PC-3 (cell line): ENCODE data around the gene GDPD5. TPM values are rescaled to one million over a fixed set of nuclear protein-coding genes. Genes with fewer than 3 reads are reported as not detected.

Experiments used
- ATAC-seq: fragments of 200-7000 bp; cut with Tn5 transposase; 2 replicates; pipeline ENCODE4 v1.9.1; 2020; ENCODE audit warnings: mild to moderate bottlenecking, moderate library complexity
- BruUV-seq: library from RNA; stranded (reverse); fragments of 400-500 nt; replicated peaks from 2 replicates; lab custom pipeline; 2021; lab: Mats Ljungman, UMichigan
- CTCF ChIA-PET: fragments of 300-600 bp; sonication (Branson Sonifier 250); formaldehyde crosslinking; loops from one replicate; lab custom pipeline; 2022; ENCODE audit warnings: antibody characterized with exemption; lab: Charles Lee
- POLR2A ChIA-PET: fragments of 300-600 bp; sonication (Branson Sonifier 250); formaldehyde crosslinking; loops from one replicate; lab custom pipeline; 2022; ENCODE audit warnings: antibody characterized with exemption; ENCODE audit not compliant: unreplicated experiment; lab: Charles Lee
- DNase-seq: peaks from one replicate; pipeline ENCODE4 v3.0.0-alpha.2; 2015
- H2AFZ ChIP-seq: fragments of 300-600 bp; sonication (generic); 2 replicates; pipeline ENCODE4 v1.6.0; 2016; ENCODE audit warnings: antibody characterized with exemption, low read length
- H3F3A ChIP-seq: fragments of 300-600 bp; sonication (generic); one replicate; pipeline ENCODE4 v1.6.0; 2017; ENCODE audit warnings: antibody characterized with exemption, low read length, control low read depth, mild to moderate bottlenecking; ENCODE audit not compliant: unreplicated experiment
- H3K27ac ChIP-seq: fragments of 300-600 bp; sonication (generic); 2 replicates; pipeline ENCODE4 v1.5.1; 2016; ENCODE audit warnings: mild to moderate bottlenecking, low read length
- H3K27me3 ChIP-seq: fragments of 300-600 bp; sonication (generic); 2 replicates; pipeline ENCODE4 v1.6.1; 2016; ENCODE audit warnings: low read length, mixed read lengths
- H3K36me3 ChIP-seq: fragments of 300-600 bp; sonication (generic); 2 replicates; pipeline ENCODE4 v1.6.1; 2016; ENCODE audit warnings: low read depth, mixed run types, low read length, mixed read lengths
- H3K4me1 ChIP-seq: fragments of 300-600 bp; sonication (generic); 2 replicates; pipeline ENCODE4 v1.5.1; 2016; ENCODE audit warnings: low read length; ENCODE audit not compliant: insufficient read depth
- H3K4me2 ChIP-seq: fragments of 300-600 bp; sonication (generic); 2 replicates; pipeline ENCODE4 v1.6.0; 2016; ENCODE audit warnings: low read length
- H3K4me3 ChIP-seq: fragments of 300-600 bp; sonication (generic); 2 replicates; pipeline ENCODE4 v1.5.1; 2016; ENCODE audit warnings: mild to moderate bottlenecking, low read length, mixed read lengths
- H3K79me2 ChIP-seq: fragments of 300-600 bp; sonication (generic); 2 replicates; pipeline ENCODE4 v1.6.1; 2017; ENCODE audit warnings: low read length, mixed read lengths
- H3K9ac ChIP-seq: fragments of 300-600 bp; sonication (generic); 2 replicates; pipeline ENCODE4 v1.6.0; 2016; ENCODE audit warnings: mild to moderate bottlenecking, low read length
- H3K9me2 ChIP-seq: fragments of 300-600 bp; sonication (generic); replicated peaks from 2 replicates; pipeline ENCODE4 v1.6.1; 2016; ENCODE audit warnings: mixed run types, low read length, mixed read lengths
- H3K9me3 ChIP-seq: fragments of 300-600 bp; sonication (generic); 2 replicates; pipeline ENCODE4 v1.6.1; 2016; ENCODE audit warnings: low read length, mixed read lengths
- H4K20me1 ChIP-seq: fragments of 300-600 bp; sonication (generic); 2 replicates; pipeline ENCODE4 v1.6.1; 2016; ENCODE audit warnings: low read length, mixed read lengths
- CTCF ChIP-seq: fragments of 300-600 bp; sonication (generic); conservative IDR thresholded peaks from 2 replicates; pipeline ENCODE4 v1.5.1; 2017; ENCODE audit warnings: antibody characterized with exemption, low read depth, mild to moderate bottlenecking, low read length
- EZH2 ChIP-seq: fragments of 300-600 bp; sonication (generic); IDR thresholded peaks from one replicate; pipeline ENCODE4 v1.6.1; 2017; ENCODE audit warnings: antibody characterized with exemption, mild to moderate bottlenecking, low read length; ENCODE audit not compliant: unreplicated experiment
- EZH2phosphoT487 ChIP-seq: fragments of 300-600 bp; sonication (generic); IDR thresholded peaks from 2 replicates; pipeline ENCODE4 v1.6.1; 2018; ENCODE audit warnings: mild to moderate bottlenecking, antibody characterized with exemption, low read length, borderline replicate concordance
- intact Hi-C: fragments of 100-400 bp; cut with micrococcal nuclease; formaldehyde crosslinking; loops from 2 replicates; pipeline ENCODE4 v1.9.0; 2023
- total RNA-seq: library from RNA; depleted of rRNA; stranded (reverse); fragments of >200 nt; gene quantifications from 2 replicates; pipeline ENCODE4 v1.2.3, GENCODE V29; 2014

The GDPD5 gene
- total RNA-seq, 1 experiment from 2014 or later: 21.4 TPM

- Histone ChIP-seq H3K9me2 (no peaks in the 10 kb centered on the region), H3F3A (peaks cover 6% of the 10 kb centered on the region), H3K9me3 (no peaks in the 10 kb centered on the region), H3K27me3 (no peaks in the 10 kb centered on the region), H4K20me1 (no peaks in the 10 kb centered on the region), H2AFZ (no peak overlapping the region), H3K36me3 (no peaks in the 10 kb centered on the region), H3K27ac (no peak overlapping the region), H3K4me2 (no peak overlapping the region), H3K4me1 (peaks cover 29% of the 10 kb centered on the region), H3K79me2 (no peaks in the 10 kb centered on the region), H3K4me3 (no peak overlapping the region), H3K9ac (no peak overlapping the region)
- ATAC-seq (no peak), DNase-seq (no peak)
- no TSS peak for BruUV-seq
- intact Hi-C loops: no loop called here
- POLR2A ChIA-PET: no interaction called here
- CTCF ChIA-PET: no interaction called here
- TF ChIP-seq EZH2phosphoT487 (no peak), EZH2 (no peak), CTCF (no peak)
Observed at GRCh38 chr11:75487365-75487764, 38.4 kb downstream of the GDPD5 start.

GRCh38 chr11:75485742-75486141 is 40.0 kb downstream of the GDPD5 start:
- Histone ChIP-seq H3K4me1 (peaks cover 12% of the 10 kb centered on the region), H3K27ac (no peak overlapping the region), H3K9me3 (no peaks in the 10 kb centered on the region), H4K20me1 (no peaks in the 10 kb centered on the region), H3K4me3 (no peak overlapping the region), H3K79me2 (no peaks in the 10 kb centered on the region), H3F3A (no peaks in the 10 kb centered on the region), H3K9me2 (no peaks in the 10 kb centered on the region), H3K36me3 (no peaks in the 10 kb centered on the region), H3K9ac (no peak overlapping the region), H3K27me3 (no peaks in the 10 kb centered on the region), H2AFZ (no peak overlapping the region), H3K4me2 (no peak overlapping the region)
- BruUV-seq: no TSS peak
- no peak for TF ChIP-seq EZH2phosphoT487
- no peak for TF ChIP-seq CTCF
- TF ChIP-seq EZH2: no peak
- CTCF ChIA-PET: no interaction called here
- intact Hi-C loops: no loop called here
- DNase-seq (no peak), ATAC-seq (no peak)
- POLR2A ChIA-PET: no interaction called here

- Histone ChIP-seq H3K79me2 (no peaks in the 10 kb centered on the region), H4K20me1 (no peaks in the 10 kb centered on the region), H3K9me3 (no peaks in the 10 kb centered on the region), H3K4me3 (no peak overlapping the region), H3K9ac (no peak overlapping the region), H3K4me1 (no peaks in the 10 kb centered on the region), H2AFZ (no peak overlapping the region), H3K4me2 (no peak overlapping the region), H3K9me2 (no peaks in the 10 kb centered on the region), H3K36me3 (no peaks in the 10 kb centered on the region), H3K27me3 (no peaks in the 10 kb centered on the region), H3F3A (no peaks in the 10 kb centered on the region), H3K27ac (no peak overlapping the region)
- ATAC-seq (no peak), DNase-seq (no peak)
- no peak for TF ChIP-seq CTCF
- no peak for TF ChIP-seq EZH2
- TF ChIP-seq EZH2phosphoT487: no peak
- no TSS peak for BruUV-seq
- intact Hi-C loops: no loop called here
- ChIA-PET POLR2A (no interaction called here), CTCF (no interaction called here)
Observed at GRCh38 chr11:75482931-75483469, 42.7 kb downstream of the GDPD5 start.
